ENCODE results near the gene SIGLEC14. TPM values are rescaled to one million over a fixed set of nuclear protein-coding genes. Genes with fewer than 3 reads are reported as not detected.
"Not testable (repeated sequence)": the region's sequence is repeated elsewhere in the genome, so short reads cannot be mapped to it uniquely, and the experiment has no call there.

SIGLEC14 gene
- total RNA-seq, 1 experiment from 2014 or later, result not detected

DNA sequence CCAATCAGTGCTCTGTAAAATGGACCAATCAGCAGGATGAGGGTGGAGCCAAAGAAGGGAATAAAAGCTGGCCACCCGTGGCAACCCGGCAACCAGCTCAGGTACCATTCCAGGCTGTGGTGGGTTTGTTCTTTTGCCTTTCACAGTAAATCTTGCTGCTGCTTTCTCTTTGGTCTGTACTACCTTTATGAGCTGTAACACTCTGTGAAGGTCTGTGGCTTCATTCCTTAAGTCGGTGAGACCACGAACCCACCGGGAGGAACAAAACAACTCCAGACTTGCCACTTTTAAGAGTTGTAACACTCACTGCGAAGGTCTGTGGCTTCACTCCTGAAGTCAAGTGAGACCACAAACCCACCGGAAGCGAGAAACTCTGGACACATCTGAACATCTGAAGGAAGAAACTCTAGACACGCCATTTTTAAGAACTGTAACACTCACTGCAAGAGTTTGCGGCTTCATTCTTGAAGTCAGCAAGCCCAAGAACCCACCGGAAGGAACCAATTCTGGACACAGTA, 30.0 kb upstream of the SIGLEC14 start:
- peaks cover 36% of the 10 kb centered on the region for H3K27me3 Mint-ChIP-seq (ENCODE audit: unreplicated experiment)
- H3K27ac Mint-ChIP-seq (ENCODE audit: unreplicated experiment), result no peak overlapping the region
- CTCF ChIA-PET, result interaction anchor here (1.2 to 1.5 kb wide), 2 partner anchors 19 to 337 kb away, joined by 3 to 5 read pairs; no protein-coding TSS in a partner anchor
- H3K9me3 Mint-ChIP-seq (ENCODE audit: low read depth, unreplicated experiment), result no peaks in the 10 kb centered on the region
- intact Hi-C loops (cut with micrococcal nuclease; ENCODE audit: unreplicated experiment), result no loop called here
- no peak for DNase-seq
- H3K36me3 Mint-ChIP-seq (ENCODE audit: insufficient read depth, unreplicated experiment), result peaks cover 5% of the 10 kb centered on the region
- H3K4me1 Mint-ChIP-seq (ENCODE audit: low read depth, unreplicated experiment), result no peaks in the 10 kb centered on the region
- BruUV-seq (replicated peaks), result no TSS peak
- TF ChIP-seq, protein P1, sequence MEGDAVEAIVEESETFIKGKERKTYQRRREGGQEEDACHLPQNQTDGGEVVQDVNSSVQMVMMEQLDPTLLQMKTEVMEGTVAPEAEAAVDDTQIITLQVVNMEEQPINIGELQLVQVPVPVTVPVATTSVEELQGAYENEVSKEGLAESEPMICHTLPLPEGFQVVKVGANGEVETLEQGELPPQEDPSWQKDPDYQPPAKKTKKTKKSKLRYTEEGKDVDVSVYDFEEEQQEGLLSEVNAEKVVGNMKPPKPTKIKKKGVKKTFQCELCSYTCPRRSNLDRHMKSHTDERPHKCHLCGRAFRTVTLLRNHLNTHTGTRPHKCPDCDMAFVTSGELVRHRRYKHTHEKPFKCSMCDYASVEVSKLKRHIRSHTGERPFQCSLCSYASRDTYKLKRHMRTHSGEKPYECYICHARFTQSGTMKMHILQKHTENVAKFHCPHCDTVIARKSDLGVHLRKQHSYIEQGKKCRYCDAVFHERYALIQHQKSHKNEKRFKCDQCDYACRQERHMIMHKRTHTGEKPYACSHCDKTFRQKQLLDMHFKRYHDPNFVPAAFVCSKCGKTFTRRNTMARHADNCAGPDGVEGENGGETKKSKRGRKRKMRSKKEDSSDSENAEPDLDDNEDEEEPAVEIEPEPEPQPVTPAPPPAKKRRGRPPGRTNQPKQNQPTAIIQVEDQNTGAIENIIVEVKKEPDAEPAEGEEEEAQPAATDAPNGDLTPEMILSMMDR (IDR thresholded peaks at IDR 0.05; ENCODE audit: unreplicated experiment), result no peak
- H3K4me3 Mint-ChIP-seq (ENCODE audit: low read depth, unreplicated experiment), result no peak overlapping the region

DNA sequence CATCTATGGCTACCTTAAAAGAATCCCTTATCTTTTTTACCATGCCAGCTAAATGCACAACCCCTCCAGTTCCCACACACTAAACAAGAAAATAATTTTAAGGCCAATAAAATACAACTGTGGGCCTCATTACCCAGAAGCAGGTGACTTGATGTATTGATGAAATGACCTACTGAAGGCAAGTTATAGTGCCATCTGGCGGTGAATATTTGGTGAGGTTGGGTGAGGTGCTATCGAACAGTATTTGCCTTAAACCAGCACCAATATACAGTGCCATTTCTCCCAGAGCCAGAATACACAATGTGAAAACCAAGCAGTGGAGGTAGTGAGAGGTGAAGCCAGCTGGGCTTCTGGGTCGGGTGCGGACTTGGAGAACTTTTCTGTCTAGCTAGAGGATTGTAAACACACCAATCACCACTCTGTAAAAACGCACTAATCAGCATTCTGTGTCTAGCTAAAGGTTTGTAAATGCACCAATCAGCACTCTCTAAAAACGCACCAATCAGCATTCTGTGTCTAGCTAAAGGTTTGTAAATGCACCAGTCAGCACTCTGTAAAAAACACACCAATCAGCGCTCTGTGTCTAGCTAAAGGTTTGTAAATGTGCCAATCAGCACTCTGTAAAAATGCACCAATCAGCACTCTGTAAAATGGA, 29.4 kb upstream of the SIGLEC14 start:
- not testable (repeated sequence) for H3K4me1 Mint-ChIP-seq (ENCODE audit: low read depth, unreplicated experiment)

DNA sequence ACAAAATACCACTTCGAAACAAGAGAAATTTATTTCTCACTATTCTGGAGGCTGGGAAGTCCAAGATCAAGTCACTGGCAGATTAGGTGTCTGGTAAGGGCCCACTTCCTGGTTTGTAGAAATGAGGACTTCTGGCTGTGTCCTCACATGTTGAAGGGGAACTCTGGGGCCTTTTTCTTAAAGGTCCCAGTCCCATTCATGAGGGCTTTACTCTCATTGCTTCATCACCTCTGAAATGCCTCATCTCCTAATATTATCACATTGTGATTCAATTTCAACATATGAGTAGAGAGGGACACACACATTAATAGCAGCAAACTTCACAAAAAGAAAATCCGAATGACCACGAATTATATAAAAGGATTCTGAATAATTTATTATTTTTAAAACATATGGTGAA, 21.6 kb upstream of the SIGLEC14 start:
- Mint-ChIP-seq H3K27ac (ENCODE audit: unreplicated experiment) (no peak overlapping the region), H3K36me3 (ENCODE audit: insufficient read depth, unreplicated experiment) (peaks cover 5% of the 10 kb centered on the region), H3K4me1 (ENCODE audit: low read depth, unreplicated experiment) (no peaks in the 10 kb centered on the region), H3K4me3 (ENCODE audit: low read depth, unreplicated experiment) (no peak overlapping the region), H3K27me3 (ENCODE audit: unreplicated experiment) (peaks cover 27% of the 10 kb centered on the region), H3K9me3 (ENCODE audit: low read depth, unreplicated experiment) (no peaks in the 10 kb centered on the region)
- TF ChIP-seq, protein P1 (IDR thresholded peaks at IDR 0.05; ENCODE audit: unreplicated experiment), result no peak
- BruUV-seq (replicated peaks), result no TSS peak
- intact Hi-C loops (cut with micrococcal nuclease; ENCODE audit: unreplicated experiment), result no loop called here
- CTCF ChIA-PET, result interaction anchor here (1.1 kb wide), 1 partner anchor 11 kb away, joined by 3 read pairs; no protein-coding TSS in a partner anchor
- DNase-seq, result no peak

More for the DNA sequence above, 29.4 kb upstream of the SIGLEC14 start:
- peak; percentile 26 for DNase-seq
- H3K4me3 Mint-ChIP-seq (ENCODE audit: low read depth, unreplicated experiment); BruUV-seq (replicated peaks); H3K36me3 Mint-ChIP-seq (ENCODE audit: insufficient read depth, unreplicated experiment); H3K27ac Mint-ChIP-seq (ENCODE audit: unreplicated experiment); intact Hi-C loops (cut with micrococcal nuclease; ENCODE audit: unreplicated experiment); H3K9me3 Mint-ChIP-seq (ENCODE audit: low read depth, unreplicated experiment): not testable (repeated sequence)
- H3K27me3 Mint-ChIP-seq (ENCODE audit: unreplicated experiment), result peaks cover 36% of the 10 kb centered on the region
- CTCF ChIA-PET, result interaction anchor here (1.2 to 1.5 kb wide), 2 partner anchors 18 to 337 kb away, joined by 3 to 5 read pairs; no protein-coding TSS in a partner anchor

DNA sequence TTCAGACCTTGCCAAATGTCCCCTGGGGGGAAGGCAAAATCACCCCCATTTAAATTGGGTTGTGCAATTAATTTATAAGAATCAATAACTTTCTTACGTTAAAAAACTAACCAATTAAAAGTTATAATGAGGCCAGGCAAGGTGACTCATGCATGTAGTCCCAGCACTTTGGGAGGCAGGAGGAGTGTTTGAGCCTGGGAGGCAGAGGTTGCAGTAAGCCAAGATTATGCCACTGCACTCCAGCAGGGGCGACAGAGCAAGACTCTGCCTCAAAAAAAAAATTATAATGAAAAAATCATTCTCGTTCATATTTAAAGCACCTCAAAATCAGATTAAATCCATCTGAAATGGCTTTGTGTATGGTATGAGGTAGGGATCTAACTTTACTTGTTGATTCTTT, 18.4 kb upstream of the SIGLEC14 start:
- CTCF ChIA-PET, result interaction anchor here (0.6 kb wide), 1 partner anchor 125 kb away, joined by 4 read pairs; no protein-coding TSS in a partner anchor
- Mint-ChIP-seq H3K27me3 (ENCODE audit: unreplicated experiment) (peaks cover 56% of the 10 kb centered on the region), H3K36me3 (ENCODE audit: insufficient read depth, unreplicated experiment) (no peaks in the 10 kb centered on the region), H3K4me3 (ENCODE audit: low read depth, unreplicated experiment) (no peak overlapping the region), H3K27ac (ENCODE audit: unreplicated experiment) (no peak overlapping the region), H3K4me1 (ENCODE audit: low read depth, unreplicated experiment) (no peaks in the 10 kb centered on the region), H3K9me3 (ENCODE audit: low read depth, unreplicated experiment) (no peaks in the 10 kb centered on the region)
- BruUV-seq (replicated peaks), result no TSS peak
- DNase-seq, result peak; percentile 19
- intact Hi-C loops (cut with micrococcal nuclease; ENCODE audit: unreplicated experiment), result loop anchor here (5.0 kb wide), 2 partner anchors 328 to 508 kb away; no protein-coding TSS in a partner anchor
- TF ChIP-seq, protein P1 (IDR thresholded peaks at IDR 0.05; ENCODE audit: unreplicated experiment), result peak; percentile 28

DNA sequence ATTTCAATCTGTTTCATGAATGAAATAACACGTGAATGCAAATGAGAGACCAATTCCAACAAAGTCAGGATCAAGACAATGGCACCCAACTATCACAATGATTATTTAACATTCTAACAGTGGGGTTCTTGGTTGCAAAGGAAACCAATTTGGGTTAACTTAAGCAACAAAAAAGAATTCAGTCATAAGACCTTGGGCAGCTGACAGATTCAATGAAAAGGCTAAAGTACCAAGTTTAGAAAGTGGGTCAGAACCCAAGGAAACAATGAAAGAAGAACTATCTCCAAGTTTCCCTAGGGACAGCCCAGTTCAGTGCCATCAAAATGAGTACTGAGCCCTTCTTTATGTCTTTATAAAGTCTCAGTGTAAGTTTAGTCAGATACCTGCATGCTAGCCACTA, 17.5 kb upstream of the SIGLEC14 start:
- CTCF ChIA-PET, result no interaction called here
- H3K36me3 Mint-ChIP-seq (ENCODE audit: insufficient read depth, unreplicated experiment), result no peaks in the 10 kb centered on the region
- TF ChIP-seq, protein P1 (IDR thresholded peaks at IDR 0.05; ENCODE audit: unreplicated experiment), result no peak
- no peak overlapping the region for H3K4me3 Mint-ChIP-seq (ENCODE audit: low read depth, unreplicated experiment)
- no peak overlapping the region for H3K27ac Mint-ChIP-seq (ENCODE audit: unreplicated experiment)
- peaks cover 56% of the 10 kb centered on the region for H3K27me3 Mint-ChIP-seq (ENCODE audit: unreplicated experiment)
- intact Hi-C loops (cut with micrococcal nuclease; ENCODE audit: unreplicated experiment), result loop anchor here (5.0 kb wide), 2 partner anchors 327 to 507 kb away; no protein-coding TSS in a partner anchor
- no peaks in the 10 kb centered on the region for H3K9me3 Mint-ChIP-seq (ENCODE audit: low read depth, unreplicated experiment)
- DNase-seq, result no peak
- BruUV-seq (replicated peaks), result no TSS peak
- H3K4me1 Mint-ChIP-seq (ENCODE audit: low read depth, unreplicated experiment), result no peaks in the 10 kb centered on the region
